K562 (cell line): ENCODE measurements around the gene SPEM2. TPM values are rescaled to one million over a fixed set of nuclear protein-coding genes. Genes with fewer than 3 reads are reported as not detected.

Source experiments
- CTBP1 ChIP-seq: fragments of 450-650 bp; IDR thresholded peaks from 2 replicates; pipeline ENCODE4 v1.6.1; 2016; ENCODE audit warnings: borderline replicate concordance
- FOXP1 ChIP-seq: sonication (generic); formaldehyde crosslinking; IDR thresholded peaks from 2 replicates; pipeline ENCODE4 v1.8.0; 2022; ENCODE audit warnings: mild to moderate bottlenecking, missing genetic modification reagents
- GATAD2A ChIP-seq: fragments of 450-650 bp; IDR thresholded peaks from 2 replicates; pipeline ENCODE4 v1.6.1; 2017
- GATAD2B ChIP-seq: fragments of 450-650 bp; IDR thresholded peaks from 2 replicates; pipeline ENCODE4 v1.6.1; 2017; ENCODE audit warnings: mild to moderate bottlenecking, borderline replicate concordance
- HEY1 ChIP-seq: fragments of 250-450 bp; sonication (Bioruptor Pico); IDR thresholded peaks from 2 replicates; pipeline ENCODE4 v1.5.0; 2020; ENCODE audit warnings: mild to moderate bottlenecking, moderate library complexity, borderline replicate concordance
- HMGN3 ChIP-seq: IDR thresholded peaks from 2 replicates; pipeline ENCODE4 v1.6.1; 2011; ENCODE audit warnings: borderline replicate concordance, low read depth, mild to moderate bottlenecking, mixed read lengths, low read length; ENCODE audit not compliant: insufficient read length; ENCODE audit errors: extremely low read depth
- IFI16 ChIP-seq: fragments of 250-450 bp; sonication (Bioruptor Pico); IDR thresholded peaks from 2 replicates; pipeline ENCODE4 v2.1.2; 2022; ENCODE audit warnings: mild to moderate bottlenecking, inconsistent platforms
- MTA3 ChIP-seq: fragments of 450-650 bp; formaldehyde crosslinking; IDR thresholded peaks from 2 replicates; pipeline ENCODE4 v1.6.1; 2017; ENCODE audit warnings: mild to moderate bottlenecking, borderline replicate concordance
- NKRF ChIP-seq: fragments of 450-650 bp; IDR thresholded peaks from 2 replicates; pipeline ENCODE4 v1.6.1; 2016; ENCODE audit warnings: borderline replicate concordance
- PHF20 ChIP-seq: fragments of 450-650 bp; IDR thresholded peaks from 2 replicates; pipeline ENCODE4 v1.6.1; 2018; ENCODE audit not compliant: partially characterized antibody
- POLR2A ChIP-seq: fragments of 450-650 bp; conservative IDR thresholded peaks from 2 replicates; pipeline ENCODE4 v1.6.1; 2016
- RBBP5 ChIP-seq: fragments of 200-600 bp; sonication (generic); IDR thresholded peaks from 2 replicates; pipeline ENCODE4 v1.6.1; 2012; ENCODE audit warnings: borderline replicate concordance, mild to moderate bottlenecking, low read length, control low read depth, inconsistent platforms; ENCODE audit not compliant: insufficient read depth, poor library complexity, severe bottlenecking
- RNF219 ChIP-seq: fragments of 250-450 bp; sonication (Bioruptor Pico); IDR thresholded peaks from 2 replicates; pipeline ENCODE4 v1.5.0; 2022; ENCODE audit warnings: mild to moderate bottlenecking
- SNRNP70 ChIP-seq: fragments of 200-400 bp; formaldehyde crosslinking; optimal IDR thresholded peaks from 2 replicates; pipeline ENCODE3; 2017; ENCODE audit warnings: low read depth, low read length
- SP2 ChIP-seq: IDR thresholded peaks from 2 replicates; pipeline ENCODE4 v1.6.1; 2011; ENCODE audit warnings: mild to moderate bottlenecking, low read depth, low read length, moderate library complexity; ENCODE audit not compliant: poor library complexity, severe bottlenecking; ENCODE audit errors: extremely low read depth
- SRSF9 ChIP-seq: fragments of 200-400 bp; formaldehyde crosslinking; IDR thresholded peaks from 2 replicates; pipeline ENCODE4 v1.6.1; 2017; ENCODE audit warnings: low read depth, low read length, borderline replicate concordance
- TAF15 ChIP-seq: fragments of 200-400 bp; formaldehyde crosslinking; IDR thresholded peaks from 2 replicates; pipeline ENCODE4 v1.6.1; 2017; ENCODE audit warnings: mild to moderate bottlenecking, low read depth, low read length, moderate library complexity
- THRA ChIP-seq: fragments of 450-650 bp; IDR thresholded peaks from 2 replicates; pipeline ENCODE4 v1.6.1; 2017; ENCODE audit warnings: mild to moderate bottlenecking, moderate library complexity
- ZBTB7A ChIP-seq: IDR thresholded peaks from 2 replicates; pipeline ENCODE4 v1.6.1; 2011; ENCODE audit warnings: low read depth, mild to moderate bottlenecking, low read length, moderate library complexity, borderline replicate concordance; ENCODE audit not compliant: control insufficient read depth
- ZC3H8 ChIP-seq: fragments of 450-650 bp; IDR thresholded peaks from 2 replicates; pipeline ENCODE4 v1.6.1; 2017
- ZNF146 ChIP-seq: IDR thresholded peaks from one replicate; pipeline ENCODE4 v1.6.1; 2018; ENCODE audit warnings: missing compliant biosample characterization; ENCODE audit not compliant: unreplicated experiment
- ZNF24 ChIP-seq: fragments of 450-650 bp; IDR thresholded peaks from 2 replicates; pipeline ENCODE4 v1.6.1; 2016
- ZNF253 ChIP-seq: fragments of 250-450 bp; sonication (Bioruptor Pico); conservative IDR thresholded peaks from 2 replicates; pipeline ENCODE4 v1.6.1; 2021; ENCODE audit warnings: mild to moderate bottlenecking
- ZNF551 ChIP-seq: fragments of 250-450 bp; sonication (Bioruptor Pico); IDR thresholded peaks from 2 replicates; pipeline ENCODE4 v1.5.0; 2021; ENCODE audit warnings: mild to moderate bottlenecking, moderate library complexity
- ZNF57 ChIP-seq: fragments of 450-650 bp; formaldehyde crosslinking; IDR thresholded peaks from 2 replicates; pipeline ENCODE4 v1.4.0; 2020; ENCODE audit warnings: mild to moderate bottlenecking, moderate library complexity
- ZNF717 ChIP-seq: fragments of 250-450 bp; sonication (Bioruptor Pico); IDR thresholded peaks from 2 replicates; pipeline ENCODE4 v1.5.0; 2021
- polyA plus RNA-seq, 8 experiments: library from polyadenylated mRNA; depleted of rRNA in 4 of 8; stranded (reverse) in 5 of 8; unstranded in 3 of 8; fragments of >200 nt; fragmentation: Nextera tagmentation in 2 of 8; fragmentation: Illumina TruSeq in 1 of 8; extraction: Ambion mirVana in 2 of 8; extraction: Trizol in 1 of 8; gene quantifications; 2 replicates each; pipeline versions ENCODE4 v1.2.1 to v1.2.3, GENCODE V29; 2011 to 2014; ENCODE audit warnings: inconsistent platforms in 1 of 8, missing spikeins in 1 of 8
- total RNA-seq, 7 experiments: library from RNA; depleted of rRNA in 6 of 7; stranded (reverse); fragments of >200 nt in 6 of 7; fragmentation: Illumina TruSeq in 2 of 7; extraction: Trizol in 2 of 7; gene quantifications; 2 replicates each; pipeline versions ENCODE4 v1.2.1 to v1.2.3, GENCODE V29; 2011 to 2021; ENCODE audit warnings: low replicate concordance in 1 of 7

Gene SPEM2
- total and polyA plus RNA-seq, 9 of the 15 experiments (the other 6 are each of a cell fraction or from before 2014, with no cell fraction given), result not detected

- no peak for TF ChIP-seq TAF15
- TF ChIP-seq ZNF717 (CRISPR knock-in tag), result no peak
- no peak for TF ChIP-seq ZNF24
- no peak for TF ChIP-seq ZNF146 (CRISPR knock-in tag)
- no peak for TF ChIP-seq PHF20
- TF ChIP-seq MTA3, result peak; percentile 74
- TF ChIP-seq IFI16 (CRISPR knock-in tag), result no peak
- peak; percentile 51; the same call in 1 of the 2 replicates for TF ChIP-seq CTBP1
- TF ChIP-seq SRSF9, result no peak
- TF ChIP-seq THRA, result no peak
- peak; percentile 66; the same call in 1 of the 2 replicates for TF ChIP-seq POLR2A
- peak; percentile 55; the same call in 1 of the 2 replicates for TF ChIP-seq NKRF
- no peak for TF ChIP-seq ZNF253 (CRISPR knock-in tag)
- no peak for TF ChIP-seq ZC3H8
- TF ChIP-seq RBBP5, result peak; percentile 30
- TF ChIP-seq ZBTB7A, result peak; percentile 87
- TF ChIP-seq RNF219 (CRISPR knock-in tag), result no peak
- no peak for TF ChIP-seq SP2
- peak; percentile 52; the same call in 1 of the 2 replicates for TF ChIP-seq FOXP1 (CRISPR knock-in tag)
- TF ChIP-seq ZNF551 (CRISPR knock-in tag), result no peak
- TF ChIP-seq GATAD2B, result peak; percentile 60
- TF ChIP-seq ZNF57 (CRISPR knock-in tag), result no peak
- TF ChIP-seq HEY1, result no peak
- TF ChIP-seq SNRNP70, result no peak
- TF ChIP-seq GATAD2A, result no peak
- TF ChIP-seq HMGN3, result peak; percentile 52
Measured at GRCh38 chr17:7394452-7395191, 30.8 kb upstream of the SPEM2 start, which contains the start of gene PLSCR3 (continued).
